H7 (cell line): ENCODE measurements around the gene PCLO. TPM values are rescaled to one million over a fixed set of nuclear protein-coding genes. Genes with fewer than 3 reads are reported as not detected.
"Not testable (repeated sequence)": the region's sequence is repeated elsewhere in the genome, so short reads cannot be mapped to it uniquely, and the experiment has no call there.

ENCODE experiments used
- DNase-seq: peaks from one replicate; pipeline ENCODE4 v3.0.0; 2012
- H3K27me3 ChIP-seq: 2 replicates; pipeline ENCODE4 v1.6.0; 2011; ENCODE audit warnings: mild to moderate bottlenecking, low read length; ENCODE audit not compliant: control insufficient read depth, insufficient read depth
- H3K36me3 ChIP-seq: replicated peaks from 2 replicates; pipeline ENCODE4 v1.5.1; 2011; ENCODE audit warnings: low read length; ENCODE audit not compliant: control insufficient read depth, insufficient read depth
- H3K4me3 ChIP-seq: 2 replicates; pipeline ENCODE4 v1.5.1; 2011; ENCODE audit warnings: low read depth, mild to moderate bottlenecking, control low read depth, low read length, moderate library complexity; ENCODE audit not compliant: insufficient read depth
- total RNA-seq: library from RNA; depleted of rRNA; stranded (reverse); fragments of >200 nt; shearing (Covaris generic); gene quantifications from 2 replicates; pipeline ENCODE4 v1.2.3, GENCODE V29; 2014

PCLO gene
- total RNA-seq, 1 experiment from 2014 or later, result 0.59 TPM

- H3K4me3 ChIP-seq, result no peak overlapping the region
- no peak for DNase-seq
- no peaks in the 10 kb centered on the region for H3K36me3 ChIP-seq
- no peaks in the 10 kb centered on the region for H3K27me3 ChIP-seq
These were observed 230.2 kb downstream of the PCLO start for GRCh38 chr7:82932516-82932915.

DNA sequence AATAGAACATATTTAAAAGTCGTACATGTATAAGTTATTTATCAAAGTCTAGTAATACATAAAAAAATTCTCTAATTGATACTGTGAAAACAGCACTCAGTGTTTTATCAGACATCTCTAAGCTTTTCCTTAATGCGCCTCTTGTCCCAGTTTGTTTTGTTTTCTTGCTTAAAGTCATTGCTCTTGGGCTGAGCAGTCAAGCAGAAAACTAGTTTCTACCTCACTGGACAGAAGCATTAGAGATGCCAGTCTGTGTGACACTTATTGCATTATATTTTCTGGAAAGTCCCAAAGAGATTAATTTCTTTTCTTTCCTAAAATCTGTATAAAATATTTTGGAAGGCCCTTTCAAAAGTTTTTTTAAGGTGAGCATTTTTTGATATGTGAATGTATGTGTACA, 236.2 kb downstream of the PCLO start:
- no peak for DNase-seq
- H3K27me3 ChIP-seq, result no peaks in the 10 kb centered on the region

DNA sequence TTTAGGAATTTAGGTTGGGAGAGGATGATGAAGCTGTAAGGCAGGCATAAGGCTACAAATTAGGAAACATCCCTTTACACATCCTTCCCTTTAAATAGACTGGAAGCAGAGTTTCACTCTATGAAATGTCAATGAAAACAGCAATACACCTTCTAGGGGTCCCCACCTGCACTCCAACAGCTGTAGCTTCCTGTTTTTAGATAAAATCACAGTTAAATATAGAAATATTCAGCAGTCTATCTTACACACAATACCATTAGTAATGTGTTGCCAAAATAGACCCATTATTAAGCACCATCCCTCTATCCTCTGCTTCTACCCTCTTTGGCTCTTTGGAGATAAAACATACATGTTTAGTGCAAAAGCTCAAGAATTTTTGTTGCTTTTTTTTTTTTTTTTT, 237.4 kb downstream of the PCLO start:
- Histone ChIP-seq H3K27me3 (no peaks in the 10 kb centered on the region), H3K36me3 (no peaks in the 10 kb centered on the region), H3K4me3 (no peak overlapping the region)
- no peak for DNase-seq

More for the DNA sequence above, 236.2 kb downstream of the PCLO start:
- Histone ChIP-seq H3K4me3 (no peak overlapping the region), H3K36me3 (no peaks in the 10 kb centered on the region)

DNA sequence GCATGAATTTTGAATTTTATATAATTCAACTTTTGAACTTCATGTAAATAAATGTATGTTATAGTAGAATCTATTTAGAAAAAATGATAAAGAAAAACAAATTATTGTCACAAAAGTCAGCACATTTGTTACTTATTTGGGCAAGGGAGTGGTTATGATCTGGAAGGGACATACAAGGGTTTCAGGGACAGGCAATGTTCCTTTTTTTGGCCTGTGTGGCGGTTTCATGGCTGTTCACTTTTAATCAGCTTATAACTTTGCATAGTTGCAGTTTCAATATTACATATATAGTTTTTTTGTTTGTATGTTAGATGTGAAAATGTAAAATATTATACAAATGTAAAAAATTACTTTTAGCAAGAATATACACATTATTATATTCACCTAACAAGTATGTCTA, 256.2 kb downstream of the PCLO start:
- H3K4me3 ChIP-seq, result no peak overlapping the region
- DNase-seq, result no peak
- H3K36me3 ChIP-seq, result no peaks in the 10 kb centered on the region

GRCh38 chr7:82904871-82905270, 257.8 kb downstream of the PCLO start:
- no peak for DNase-seq
- no peaks in the 10 kb centered on the region for H3K36me3 ChIP-seq
- no peaks in the 10 kb centered on the region for H3K27me3 ChIP-seq
- H3K4me3 ChIP-seq, result no peak overlapping the region

More for the DNA sequence above, 256.2 kb downstream of the PCLO start:
- H3K27me3 ChIP-seq, result no peaks in the 10 kb centered on the region

GRCh38 chr7:82901098-82901497, 261.6 kb downstream of the PCLO start:
- DNase-seq, H3K36me3 ChIP-seq, H3K27me3 ChIP-seq, H3K4me3 ChIP-seq: not testable (repeated sequence)

GRCh38 chr7:82897500-82897899, 265.2 kb downstream of the PCLO start:
- Histone ChIP-seq H3K4me3 (no peak overlapping the region), H3K27me3 (no peaks in the 10 kb centered on the region), H3K36me3 (no peaks in the 10 kb centered on the region)
- no peak for DNase-seq

DNA sequence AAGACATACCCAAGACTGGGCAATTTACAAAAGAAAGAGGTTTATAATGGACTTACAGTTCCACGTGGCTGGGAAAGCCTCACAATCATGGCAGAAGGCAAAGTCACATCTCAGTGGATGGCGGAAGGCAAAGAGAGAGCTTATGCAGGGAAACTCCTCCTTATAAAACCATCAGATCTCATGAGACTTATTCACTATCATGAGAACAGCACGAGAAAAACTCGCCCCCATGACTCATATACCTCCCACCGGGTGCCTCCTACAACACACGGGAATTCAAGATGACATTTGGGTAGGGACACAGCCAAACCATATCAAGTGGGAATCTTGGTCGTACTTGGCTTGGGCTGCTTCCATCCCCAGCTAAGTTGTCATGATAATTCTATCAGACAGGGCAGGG, 268.3 kb downstream of the PCLO start:
- not testable (repeated sequence) for H3K36me3 ChIP-seq, H3K27me3 ChIP-seq, H3K4me3 ChIP-seq, DNase-seq

- Histone ChIP-seq H3K27me3 (no peaks in the 10 kb centered on the region), H3K4me3 (no peak overlapping the region), H3K36me3 (no peaks in the 10 kb centered on the region)
- no peak for DNase-seq
These were observed 276.4 kb downstream of the PCLO start for GRCh38 chr7:82886324-82886723.

DNA sequence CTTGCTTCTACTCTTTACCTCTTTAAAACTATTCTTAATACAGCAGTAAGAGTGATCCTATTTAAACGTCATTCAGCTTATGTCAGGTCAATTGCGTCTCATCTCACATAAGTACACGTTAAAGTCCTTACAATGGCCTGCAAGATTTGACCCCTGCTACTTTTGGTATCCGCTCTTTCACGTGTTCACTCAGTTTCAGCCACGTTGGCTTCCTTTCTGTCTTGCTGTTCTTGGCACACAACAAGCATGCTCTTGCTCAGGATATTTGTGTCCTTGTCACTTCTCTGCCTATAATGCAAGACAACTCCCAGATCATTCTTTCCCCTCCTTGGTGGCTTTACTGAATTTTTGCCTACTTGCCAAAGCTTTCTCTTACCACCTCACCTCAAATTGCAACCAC, 296.8 kb downstream of the PCLO start:
- H3K36me3 ChIP-seq, result no peaks in the 10 kb centered on the region
- H3K4me3 ChIP-seq, result no peak overlapping the region
- DNase-seq, result no peak
- no peaks in the 10 kb centered on the region for H3K27me3 ChIP-seq

DNA sequence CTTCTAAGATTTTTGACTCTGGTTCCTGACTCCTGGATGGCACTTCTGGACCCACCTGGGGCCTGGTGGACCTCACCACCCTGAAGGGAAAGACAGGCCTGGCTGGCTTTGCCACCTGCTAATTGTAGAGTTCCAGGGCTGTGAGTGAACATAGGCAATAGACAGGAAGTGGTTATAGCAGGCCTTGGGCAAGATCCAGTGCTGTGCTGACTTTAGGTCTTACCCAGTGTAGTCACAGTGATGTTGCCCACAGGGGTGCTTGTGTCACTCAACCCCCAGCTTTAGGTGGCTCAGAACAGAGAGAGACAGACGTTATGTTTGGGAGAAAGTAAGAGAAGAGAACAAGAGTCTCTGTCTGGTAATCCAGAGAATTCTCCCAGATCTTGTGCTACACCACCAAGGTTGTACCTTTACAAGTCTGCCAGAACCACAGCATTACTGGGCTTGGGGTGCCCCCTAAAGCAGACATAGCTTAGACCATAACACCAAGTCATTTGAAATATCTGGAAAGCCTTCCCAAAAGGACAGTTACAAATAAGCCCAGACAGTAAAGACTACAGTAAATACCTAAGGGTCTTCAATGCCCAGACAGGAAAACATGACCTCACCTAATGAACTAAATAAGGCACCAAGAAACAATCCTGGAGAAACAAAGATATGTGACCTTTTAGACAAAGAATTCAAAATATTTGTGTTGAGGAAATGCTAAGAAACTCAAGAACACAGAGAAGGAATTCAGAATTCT, 303.4 kb downstream of the PCLO start:
- H3K36me3 ChIP-seq, result no peaks in the 10 kb centered on the region
- H3K27me3 ChIP-seq, result no peaks in the 10 kb centered on the region
- no peak overlapping the region for H3K4me3 ChIP-seq
- DNase-seq, result no peak

GRCh38 chr7:82851121-82851520, 311.6 kb downstream of the PCLO start:
- Histone ChIP-seq H3K4me3 (no peak overlapping the region), H3K27me3 (no peaks in the 10 kb centered on the region), H3K36me3 (no peaks in the 10 kb centered on the region)
- DNase-seq, result no peak

DNA sequence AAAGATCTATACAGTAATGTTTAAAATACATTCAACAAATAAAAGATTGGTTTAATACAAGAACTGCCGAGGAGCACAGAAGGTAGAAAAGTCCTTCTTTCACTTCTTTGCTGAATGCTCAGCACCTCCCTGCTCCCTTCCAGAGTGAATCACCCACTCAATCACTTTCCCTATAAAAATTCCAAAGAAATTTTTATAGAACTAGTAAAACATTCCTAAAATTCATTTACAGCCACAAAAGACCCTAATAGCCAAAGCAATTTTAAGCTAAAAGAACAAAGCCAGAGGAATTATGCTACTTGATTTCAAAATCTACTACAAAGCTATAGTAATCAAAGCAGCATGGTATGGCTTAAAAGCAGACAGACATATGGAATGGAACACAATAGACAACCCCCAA, 320.9 kb downstream of the PCLO start:
- no peak for DNase-seq
- no peaks in the 10 kb centered on the region for H3K36me3 ChIP-seq
- H3K4me3 ChIP-seq, result no peak overlapping the region
- no peaks in the 10 kb centered on the region for H3K27me3 ChIP-seq

DNA sequence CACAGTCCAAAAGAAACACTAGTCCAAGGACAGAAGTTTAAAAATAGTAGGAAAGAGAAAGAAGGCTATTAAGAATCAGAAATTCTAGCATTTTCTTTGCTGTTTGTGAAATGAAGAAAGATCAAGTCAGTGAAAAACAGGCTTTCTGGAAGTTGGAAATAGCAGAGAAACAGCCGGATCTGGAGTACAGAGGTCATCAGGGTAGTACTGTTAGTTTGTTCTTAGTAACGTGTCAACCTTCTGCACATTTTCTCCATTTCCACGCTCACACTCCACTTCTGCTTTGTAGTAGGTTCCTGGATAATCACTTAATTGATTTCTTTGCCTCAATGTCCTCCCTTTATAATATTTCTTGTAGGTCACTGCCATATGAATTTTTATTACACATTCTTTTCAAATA, 322.6 kb downstream of the PCLO start:
- H3K4me3 ChIP-seq, result no peak overlapping the region
- no peak for DNase-seq
- H3K36me3 ChIP-seq, result no peaks in the 10 kb centered on the region
- H3K27me3 ChIP-seq, result no peaks in the 10 kb centered on the region

GRCh38 chr7:82839555-82839954, 323.1 kb downstream of the PCLO start:
- H3K27me3 ChIP-seq, result no peaks in the 10 kb centered on the region
- DNase-seq, result no peak
- no peaks in the 10 kb centered on the region for H3K36me3 ChIP-seq
- H3K4me3 ChIP-seq, result no peak overlapping the region

DNA sequence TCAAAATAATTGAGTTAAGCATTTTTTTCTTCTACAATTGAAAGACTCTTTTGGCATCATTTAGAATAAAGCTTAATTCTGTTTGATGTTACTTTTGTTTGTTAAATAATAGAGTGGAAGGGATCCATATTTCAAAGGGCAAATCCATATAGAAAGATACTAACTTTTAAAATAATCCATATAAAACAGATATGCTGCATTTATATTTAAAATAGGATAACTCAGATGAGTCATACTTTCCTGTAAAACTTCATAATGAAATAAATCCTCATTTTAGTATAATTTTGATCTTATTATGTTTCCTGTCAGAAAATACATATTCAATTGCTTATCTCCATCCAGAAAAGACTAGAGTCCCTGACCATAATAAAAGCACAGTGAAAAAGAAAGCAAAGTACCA, 323.6 kb downstream of the PCLO start:
- H3K4me3 ChIP-seq, result no peak overlapping the region

More for the DNA sequence above, 323.6 kb downstream of the PCLO start:
- no peaks in the 10 kb centered on the region for H3K27me3 ChIP-seq
- no peaks in the 10 kb centered on the region for H3K36me3 ChIP-seq
- no peak for DNase-seq
